HEK293 (cell line): Measurements from ENCODE around the gene CLASRP.

ENCODE experiments used
- BCL11B ChIP-seq: fragments of 450-650 bp; formaldehyde crosslinking; IDR thresholded peaks from 2 replicates; pipeline ENCODE4 v1.5.1; 2016; ENCODE audit warnings: low read depth, missing biosample characterization, missing genetic modification characterization
- GFI1B ChIP-seq: fragments of 450-650 bp; formaldehyde crosslinking; IDR thresholded peaks from 2 replicates; pipeline ENCODE4 v1.5.1; 2016; ENCODE audit warnings: missing biosample characterization, missing genetic modification characterization
- GLI4 ChIP-seq: fragments of 450-650 bp; formaldehyde crosslinking; IDR thresholded peaks from 2 replicates; pipeline ENCODE4 v1.5.1; 2016; ENCODE audit warnings: missing biosample characterization, missing genetic modification characterization
- HIC1 ChIP-seq: fragments of 450-650 bp; formaldehyde crosslinking; IDR thresholded peaks from 2 replicates; pipeline ENCODE4 v1.5.1; 2016; ENCODE audit warnings: missing biosample characterization, missing genetic modification characterization
- HOXD13 ChIP-seq: sonication (generic); formaldehyde crosslinking; IDR thresholded peaks from 2 replicates; pipeline ENCODE4 v1.8.0; 2022; ENCODE audit warnings: missing genetic modification reagents, borderline replicate concordance
- PRDM2 ChIP-seq: fragments of 450-650 bp; formaldehyde crosslinking; IDR thresholded peaks from 2 replicates; pipeline ENCODE4 v1.5.1; 2016; ENCODE audit warnings: missing biosample characterization, missing genetic modification characterization, borderline replicate concordance
- SETDB1 ChIP-seq: IDR thresholded peaks from one replicate; pipeline ENCODE4 v1.6.1; 2017; ENCODE audit warnings: mild to moderate bottlenecking, low read length, moderate library complexity, mixed read lengths; ENCODE audit not compliant: insufficient read length
- ZBTB17 ChIP-seq: fragments of 450-650 bp; formaldehyde crosslinking; IDR thresholded peaks from 2 replicates; pipeline ENCODE4 v1.5.1; 2016; ENCODE audit warnings: missing biosample characterization, missing genetic modification characterization
- ZBTB7A ChIP-seq: fragments of 450-650 bp; formaldehyde crosslinking; IDR thresholded peaks from 2 replicates; pipeline ENCODE4 v1.5.1; 2016; ENCODE audit warnings: low read depth, missing biosample characterization, missing genetic modification characterization
- ZFP3 ChIP-seq: fragments of 450-650 bp; formaldehyde crosslinking; IDR thresholded peaks from 2 replicates; pipeline ENCODE4 v1.5.1; 2016; ENCODE audit warnings: low read depth, missing biosample characterization, missing genetic modification characterization
- ZNF146 ChIP-seq: fragments of 450-650 bp; formaldehyde crosslinking; IDR thresholded peaks from 2 replicates; pipeline ENCODE4 v1.5.1; 2016; ENCODE audit warnings: missing biosample characterization, missing genetic modification characterization
- ZNF175 ChIP-seq: fragments of 450-650 bp; formaldehyde crosslinking; IDR thresholded peaks from 2 replicates; pipeline ENCODE4 v1.5.1; 2016; ENCODE audit warnings: missing biosample characterization, missing genetic modification characterization
- ZNF2 ChIP-seq: fragments of 450-650 bp; formaldehyde crosslinking; IDR thresholded peaks from 2 replicates; pipeline ENCODE4 v1.5.1; 2016; ENCODE audit warnings: missing biosample characterization, missing genetic modification characterization
- ZNF211 ChIP-seq: fragments of 450-650 bp; formaldehyde crosslinking; IDR thresholded peaks from 2 replicates; pipeline ENCODE4 v1.5.1; 2016; ENCODE audit warnings: low read depth, missing biosample characterization, missing genetic modification characterization
- ZNF223 ChIP-seq: fragments of 450-650 bp; formaldehyde crosslinking; IDR thresholded peaks from 2 replicates; pipeline ENCODE4 v1.5.1; 2016; ENCODE audit warnings: missing biosample characterization, missing genetic modification characterization
- ZNF426 ChIP-seq: fragments of 450-650 bp; formaldehyde crosslinking; IDR thresholded peaks from 2 replicates; pipeline ENCODE4 v1.5.1; 2017; ENCODE audit warnings: missing biosample characterization, missing genetic modification characterization, mild to moderate bottlenecking, inconsistent platforms, moderate library complexity
- ZNF449 ChIP-seq: fragments of 450-650 bp; formaldehyde crosslinking; IDR thresholded peaks from 2 replicates; pipeline ENCODE4 v1.5.1; 2017; ENCODE audit warnings: missing biosample characterization, mild to moderate bottlenecking, missing genetic modification characterization, moderate library complexity
- ZNF488 ChIP-seq: fragments of 450-650 bp; formaldehyde crosslinking; IDR thresholded peaks from 2 replicates; pipeline ENCODE4 v1.5.1; 2016; ENCODE audit warnings: missing biosample characterization, missing genetic modification characterization
- ZNF510 ChIP-seq: fragments of 450-650 bp; formaldehyde crosslinking; IDR thresholded peaks from 2 replicates; pipeline ENCODE4 v1.5.1; 2018; ENCODE audit warnings: mild to moderate bottlenecking, missing genetic modification characterization, missing biosample characterization; ENCODE audit not compliant: insufficient replicate concordance
- ZNF514 ChIP-seq: fragments of 450-650 bp; formaldehyde crosslinking; IDR thresholded peaks from 2 replicates; pipeline ENCODE4 v1.5.1; 2016; ENCODE audit warnings: missing biosample characterization, missing genetic modification characterization
- ZNF521 ChIP-seq: fragments of 450-650 bp; formaldehyde crosslinking; IDR thresholded peaks from 2 replicates; pipeline ENCODE4 v1.5.1; 2017; ENCODE audit warnings: missing biosample characterization, mild to moderate bottlenecking, missing genetic modification characterization
- ZNF549 ChIP-seq: fragments of 450-650 bp; IDR thresholded peaks from 2 replicates; pipeline ENCODE4 v1.5.1; 2018; ENCODE audit warnings: missing biosample characterization, missing genetic modification characterization, mild to moderate bottlenecking, inconsistent platforms, moderate library complexity
- ZNF658 ChIP-seq: fragments of 450-650 bp; formaldehyde crosslinking; IDR thresholded peaks from 2 replicates; pipeline ENCODE4; 2016; ENCODE audit warnings: missing biosample characterization, missing genetic modification characterization
- ZNF692 ChIP-seq: fragments of 450-650 bp; formaldehyde crosslinking; IDR thresholded peaks from 2 replicates; pipeline ENCODE4 v1.5.1; 2016; ENCODE audit warnings: missing biosample characterization, missing genetic modification characterization
- ZNF704 ChIP-seq: fragments of 450-650 bp; formaldehyde crosslinking; IDR thresholded peaks from 2 replicates; pipeline ENCODE4 v1.5.1; 2016; ENCODE audit warnings: missing biosample characterization, missing genetic modification characterization

Gene CLASRP

GRCh38 chr19:45091031-45091923, 52.4 kb downstream of the CLASRP start (continued):
- TF ChIP-seq ZNF449 (tag by site-specific recombination) (no peak), SETDB1 (no peak), ZNF704 (tag by site-specific recombination) (no peak), ZNF426 (tag by site-specific recombination) (no peak), ZNF146 (tag by site-specific recombination) (no peak), ZNF514 (tag by site-specific recombination) (no peak), GFI1B (tag by site-specific recombination) (no peak), ZBTB17 (tag by site-specific recombination) (peak; percentile 98), ZNF658 (tag by site-specific recombination) (no peak), ZNF521 (tag by site-specific recombination) (no peak), ZNF211 (tag by site-specific recombination) (no peak), HOXD13 (CRISPR knock-in tag) (no peak), ZFP3 (no peak), ZNF175 (tag by site-specific recombination) (no peak), BCL11B (tag by site-specific recombination) (peak; percentile 40; the same call in 1 of the 2 replicates), ZNF223 (tag by site-specific recombination) (no peak), ZNF510 (tag by site-specific recombination) (no peak), ZNF549 (tag by site-specific recombination) (no peak), HIC1 (tag by site-specific recombination) (no peak; the same call in 1 of the 2 replicates), GLI4 (tag by site-specific recombination) (no peak), ZNF692 (peak; percentile 64), ZBTB7A (tag by site-specific recombination) (no peak), ZNF2 (tag by site-specific recombination) (peak; percentile 56; the same call in 1 of the 2 replicates), ZNF488 (tag by site-specific recombination) (no peak), PRDM2 (no peak)
